ENCODE results near the gene ZFHX3. TPM values are rescaled to one million over a fixed set of nuclear protein-coding genes. Genes with fewer than 3 reads are reported as not detected.
"Not testable (repeated sequence)": the region's sequence is repeated elsewhere in the genome, so short reads cannot be mapped to it uniquely, and the experiment has no call there.

The ZFHX3 gene
- total RNA-seq, 1 experiment from 2014 or later, result 1.5 TPM

- Histone ChIP-seq H4K8ac (replicated peaks; ENCODE audit: insufficient read length, low read depth, low read length) (no peak overlapping the region), H3K14ac (ENCODE audit: insufficient read depth, low read length) (no peak overlapping the region), H4K91ac (ENCODE audit: insufficient read length, low read depth, low read length) (no peak overlapping the region), H3K4me2 (ENCODE audit: insufficient read depth, insufficient read length, low read length) (no peak overlapping the region), H3K18ac (ENCODE audit: insufficient read length, low read depth, low read length) (no peak overlapping the region), H2BK5ac (ENCODE audit: insufficient read length, low read length) (no peak overlapping the region), H2AFZ (ENCODE audit: low read length) (no peak overlapping the region), H3K23ac (ENCODE audit: insufficient read length, low read depth, low read length) (no peak overlapping the region), H2BK120ac (ENCODE audit: low read depth, low read length, poor library complexity, severe bottlenecking) (no peak overlapping the region), H3K9ac (ENCODE audit: extremely low read depth, insufficient read length, low read length) (no peak overlapping the region), H4K5ac (ENCODE audit: insufficient read length, low read depth, low read length) (no peak overlapping the region), H2BK12ac (ENCODE audit: insufficient read length, low read depth, low read length) (no peak overlapping the region), H3K23me2 (ENCODE audit: insufficient read length, low read depth, low read length, poor library complexity, severe bottlenecking) (no peaks in the 10 kb centered on the region), H3K79me2 (ENCODE audit: insufficient read depth, low read length) (no peaks in the 10 kb centered on the region), H2BK15ac (ENCODE audit: low read depth, low read length) (no peak overlapping the region), H3K79me1 (ENCODE audit: insufficient read depth, low read depth, low read length, poor library complexity, severe bottlenecking) (no peaks in the 10 kb centered on the region), H3T11ph (ENCODE audit: low read length) (no peak overlapping the region), H3K4ac (ENCODE audit: low read depth, low read length) (no peak overlapping the region), H3K27me3 (ENCODE audit: insufficient read depth, low read length) (no peaks in the 10 kb centered on the region; the same call in 1 of the 2 replicates), H2AK5ac (ENCODE audit: insufficient read length, low read length) (no peak overlapping the region), H4K20me1 (ENCODE audit: control insufficient read depth, insufficient read depth, insufficient read length) (no peaks in the 10 kb centered on the region), H3K4me1 (ENCODE audit: insufficient read depth, low read length) (peaks cover 5% of the 10 kb centered on the region; the same call in 1 of the 2 replicates), H3K56ac (ENCODE audit: insufficient read length, low read depth, low read length) (no peak overlapping the region), H3K27ac (ENCODE audit: insufficient read length, low read depth, low read length) (no peak overlapping the region), H2BK20ac (ENCODE audit: low read depth, low read length, poor library complexity, severe bottlenecking) (no peak overlapping the region), H3K9me3 (ENCODE audit: control insufficient read depth, low read depth, low read length) (no peaks in the 10 kb centered on the region)
- peaks cover 8 to 11% of the 10 kb centered on the region in 2 experiments for H3K9me3 Mint-ChIP-seq
- H3K36me3 Mint-ChIP-seq (ENCODE audit: insufficient read depth in 1 of 3, low read depth in 3 of 3), result peaks cover 0 to 6% (median 6%) of the 10 kb centered on the region in 3 experiments; a peak in 1 of 7 replicates
- H3K27me3 Mint-ChIP-seq (ENCODE audit: low read depth), result peaks cover 21% of the 10 kb centered on the region
- no peak for DNase-seq
- WGBS (ENCODE audit: extremely low coverage, insufficient read length, low lambda C conversion rate), result no CpG with 5 or more reads among the region's 11 CpGs
- H3K4me3 Mint-ChIP-seq, result no peak overlapping the region
- no peak for TF ChIP-seq CTCF (conservative IDR thresholded peaks at IDR 0.05)
- H3K27ac Mint-ChIP-seq, result no peak overlapping the region
- H3K4me1 Mint-ChIP-seq, result peaks cover 23 to 27% of the 10 kb centered on the region in 2 experiments
These were observed 51.5 kb downstream of the ZFHX3 start for GRCh38 chr16:72996291-72997062.

GRCh38 chr16:72995882-72996270, 52.1 kb downstream of the ZFHX3 start:
- peaks cover 23 to 27% of the 10 kb centered on the region in 2 experiments for H3K4me1 Mint-ChIP-seq
- H3K9me3 ChIP-seq (ENCODE audit: control insufficient read depth, low read depth, low read length); H3K27me3 ChIP-seq (ENCODE audit: insufficient read depth, low read length); H4K8ac ChIP-seq (replicated peaks; ENCODE audit: insufficient read length, low read depth, low read length); H3K56ac ChIP-seq (ENCODE audit: insufficient read length, low read depth, low read length); H4K5ac ChIP-seq (ENCODE audit: insufficient read length, low read depth, low read length); H2BK120ac ChIP-seq (ENCODE audit: low read depth, low read length, poor library complexity, severe bottlenecking); H3K23me2 ChIP-seq (ENCODE audit: insufficient read length, low read depth, low read length, poor library complexity, severe bottlenecking); H3K14ac ChIP-seq (ENCODE audit: insufficient read depth, low read length); H3K27ac ChIP-seq (ENCODE audit: insufficient read length, low read depth, low read length); H2AK5ac ChIP-seq (ENCODE audit: insufficient read length, low read length); H3K9ac ChIP-seq (ENCODE audit: extremely low read depth, insufficient read length, low read length); H3K9me3 Mint-ChIP-seq; H3K4me1 ChIP-seq (ENCODE audit: insufficient read depth, low read length); H2BK15ac ChIP-seq (ENCODE audit: low read depth, low read length); H3K79me2 ChIP-seq (ENCODE audit: insufficient read depth, low read length); H3K4ac ChIP-seq (ENCODE audit: low read depth, low read length); DNase-seq; H2BK5ac ChIP-seq (ENCODE audit: insufficient read length, low read length); H2AFZ ChIP-seq (ENCODE audit: low read length); H2BK12ac ChIP-seq (ENCODE audit: insufficient read length, low read depth, low read length); H2BK20ac ChIP-seq (ENCODE audit: low read depth, low read length, poor library complexity, severe bottlenecking); H3K4me3 Mint-ChIP-seq; H3K4me2 ChIP-seq (ENCODE audit: insufficient read depth, insufficient read length, low read length); H3T11ph ChIP-seq (ENCODE audit: low read length); H3K79me1 ChIP-seq (ENCODE audit: insufficient read depth, low read depth, low read length, poor library complexity, severe bottlenecking); H3K23ac ChIP-seq (ENCODE audit: insufficient read length, low read depth, low read length); H4K91ac ChIP-seq (ENCODE audit: insufficient read length, low read depth, low read length); H3K18ac ChIP-seq (ENCODE audit: insufficient read length, low read depth, low read length); H3K36me3 Mint-ChIP-seq (ENCODE audit: insufficient read depth in 1 of 3, low read depth in 3 of 3); H4K20me1 ChIP-seq (ENCODE audit: control insufficient read depth, insufficient read depth, insufficient read length): not testable (repeated sequence)
- H3K27me3 Mint-ChIP-seq (ENCODE audit: low read depth), result peaks cover 15% of the 10 kb centered on the region
- WGBS (ENCODE audit: extremely low coverage, insufficient read length, low lambda C conversion rate), result no CpG with 5 or more reads among the region's 9 CpGs
- peak overlapping the region in 1 of 3 experiments; percentile 63; a peak in 1 of 7 replicates for H3K27ac Mint-ChIP-seq

Measured in H9 (cell line).